ENCODE data around the gene EML4. TPM values are rescaled to one million over a fixed set of nuclear protein-coding genes. Genes with fewer than 3 reads are reported as not detected.

Gene EML4
- total and polyA plus RNA-seq, 2 of the 13 experiments (the other 11 are each of a cell fraction or from before 2014, with no cell fraction given), result 243 to 476 TPM

DNA sequence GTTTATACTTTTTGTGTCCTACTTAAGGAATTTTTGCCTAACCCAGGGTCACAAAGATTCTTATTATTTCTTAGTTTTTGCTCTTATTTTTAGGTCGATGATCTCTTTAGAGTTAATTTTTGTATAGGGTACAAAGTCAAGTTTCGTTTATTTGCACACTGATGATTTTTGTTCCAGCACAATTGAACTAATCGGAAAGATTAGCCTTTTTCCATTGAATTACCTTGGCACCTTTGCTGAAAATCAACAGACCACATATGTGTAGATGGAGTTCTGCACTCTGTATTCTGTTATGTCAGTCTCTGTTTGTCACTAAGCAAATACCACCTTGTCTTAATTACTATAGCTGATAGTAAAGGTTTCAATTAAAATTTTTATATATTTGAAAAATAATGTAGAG, 18.7 kb downstream of the EML4 start (continued):
- TF ChIP-seq REPIN1 (CRISPR knock-in tag; IDR thresholded peaks at IDR 0.05; ENCODE audit: borderline replicate concordance, low read depth), result no peak
- no peak for TF ChIP-seq ZBTB8A (CRISPR knock-in tag; IDR thresholded peaks at IDR 0.05; ENCODE audit: borderline replicate concordance, low read depth)
- TF ChIP-seq MED1 (CRISPR knock-in tag; IDR thresholded peaks at IDR 0.05), result peak; percentile 47
- TF ChIP-seq EP300 (IDR thresholded peaks at IDR 0.05; ENCODE audit: low read depth in 2 of 2, low read length in 2 of 2), result 0 out of 4 replicates have a peak, but pooled peaks of 1 of the 2 experiments have one; percentile 38
- no peak for TF ChIP-seq EP300 (CRISPR knock-in tag; IDR thresholded peaks at IDR 0.05; ENCODE audit: borderline replicate concordance)
- no peak for TF ChIP-seq MED13 (CRISPR knock-in tag; IDR thresholded peaks at IDR 0.05)
- no peak for TF ChIP-seq YEATS2 (CRISPR knock-in tag; IDR thresholded peaks at IDR 0.05; ENCODE audit: borderline replicate concordance)
- TF ChIP-seq ZNF652 (CRISPR knock-in tag; IDR thresholded peaks at IDR 0.05; ENCODE audit: borderline replicate concordance, low read depth), result peak; percentile 71; the same call in 1 of the 2 replicates
- TF ChIP-seq, protein P1, sequence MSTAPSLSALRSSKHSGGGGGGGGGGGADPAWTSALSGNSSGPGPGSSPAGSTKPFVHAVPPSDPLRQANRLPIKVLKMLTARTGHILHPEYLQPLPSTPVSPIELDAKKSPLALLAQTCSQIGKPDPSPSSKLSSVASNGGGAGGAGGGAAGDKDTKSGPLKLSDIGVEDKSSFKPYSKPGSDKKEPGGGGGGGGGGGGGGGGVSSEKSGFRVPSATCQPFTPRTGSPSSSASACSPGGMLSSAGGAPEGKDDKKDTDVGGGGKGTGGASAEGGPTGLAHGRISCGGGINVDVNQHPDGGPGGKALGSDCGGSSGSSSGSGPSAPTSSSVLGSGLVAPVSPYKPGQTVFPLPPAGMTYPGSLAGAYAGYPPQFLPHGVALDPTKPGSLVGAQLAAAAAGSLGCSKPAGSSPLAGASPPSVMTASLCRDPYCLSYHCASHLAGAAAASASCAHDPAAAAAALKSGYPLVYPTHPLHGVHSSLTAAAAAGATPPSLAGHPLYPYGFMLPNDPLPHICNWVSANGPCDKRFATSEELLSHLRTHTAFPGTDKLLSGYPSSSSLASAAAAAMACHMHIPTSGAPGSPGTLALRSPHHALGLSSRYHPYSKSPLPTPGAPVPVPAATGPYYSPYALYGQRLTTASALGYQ (CRISPR knock-in tag; IDR thresholded peaks at IDR 0.05), result no peak
- TF ChIP-seq PAXIP1 (CRISPR knock-in tag; conservative IDR thresholded peaks at IDR 0.05), result peak; percentile 59
- TF ChIP-seq YEATS4 (CRISPR knock-in tag; IDR thresholded peaks at IDR 0.05; ENCODE audit: borderline replicate concordance), result no peak
- TF ChIP-seq ARID5B (CRISPR knock-in tag; IDR thresholded peaks at IDR 0.05), result 0 out of 2 replicates have a peak, but pooled peaks have one; percentile 28

All from HepG2 (cell line).